ENCODE results near the gene LTF. TPM values are rescaled to one million over a fixed set of nuclear protein-coding genes. Genes with fewer than 3 reads are reported as not detected.
A peak's percentile ranks its signal among the peaks of the same experiment; 100 is the strongest.
"Not testable (repeated sequence)": the region's sequence is repeated elsewhere in the genome, so short reads cannot be mapped to it uniquely, and the experiment has no call there.

LTF gene
- total and polyA plus RNA-seq, 9 of the 15 experiments (the other 6 are each of a cell fraction or from before 2014, with no cell fraction given): 0.07 TPM; not detected in 8

- peak; percentile 45; the same call in 1 of the 2 replicates for TF ChIP-seq DPF2 (IDR thresholded peaks at IDR 0.05)
- peak; percentile 90 for TF ChIP-seq CBFA2T2 (conservative IDR thresholded peaks at IDR 0.05)
- peak; percentile 86 for TF ChIP-seq ZNF311 (CRISPR knock-in tag; IDR thresholded peaks at IDR 0.05)
- TF ChIP-seq NCOR1 (IDR thresholded peaks at IDR 0.05): peak; percentile 85
- TF ChIP-seq ZNF766 (CRISPR knock-in tag; conservative IDR thresholded peaks at IDR 0.05): peak; percentile 76
- TF ChIP-seq TAL1 (IDR thresholded peaks at IDR 0.05): peak; percentile 89
- TF ChIP-seq ZNF76 (CRISPR knock-in tag; IDR thresholded peaks at IDR 0.05; ENCODE audit: borderline replicate concordance): peak; percentile 81
- 0 out of 2 replicates have a peak, but pooled peaks have one; percentile 32 for TF ChIP-seq STAT5A (IDR thresholded peaks at IDR 0.05; ENCODE audit: borderline replicate concordance, low read length)
- peak; percentile 93 for TF ChIP-seq KLF16 (IDR thresholded peaks at IDR 0.05)
- TF ChIP-seq TEAD1 (CRISPR knock-in tag; IDR thresholded peaks at IDR 0.05): peak in 1 of 2 experiments; percentile 89; a peak in 2 of 4 replicates
- TF ChIP-seq ESRRA (IDR thresholded peaks at IDR 0.05; ENCODE audit: borderline replicate concordance, low read depth): peak; percentile 19; the same call in 1 of the 2 replicates
- TF ChIP-seq ZNF740 (CRISPR knock-in tag; IDR thresholded peaks at IDR 0.05): 0 out of 2 replicates have a peak, but pooled peaks have one; percentile 31
- TF ChIP-seq ZNF740 (tag; IDR thresholded peaks at IDR 0.05); ATF1 (CRISPR knock-in tag; IDR thresholded peaks at IDR 0.05): not testable (repeated sequence)
- peak; percentile 24; the same call in 1 of the 2 replicates for TF ChIP-seq ATF1 (tag; IDR thresholded peaks at IDR 0.05)
- TF ChIP-seq ZNF239 (CRISPR knock-in tag; IDR thresholded peaks at IDR 0.05): peak; percentile 51; the same call in 1 of the 2 replicates
- TF ChIP-seq TCF3 (CRISPR knock-in tag; IDR thresholded peaks at IDR 0.05): peak; percentile 82
- 0 out of 4 replicates have a peak, but pooled peaks of 1 of the 2 experiments have one; percentile 49 for TF ChIP-seq ZMIZ1 (IDR thresholded peaks at IDR 0.05; ENCODE audit: low read depth in 2 of 2, low read length in 2 of 2)
- 0 out of 4 replicates have a peak, but pooled peaks of 1 of the 2 experiments have one; percentile 16 for TF ChIP-seq FOXA3 (CRISPR knock-in tag; conservative IDR thresholded peaks at IDR 0.05 in 1 of 2, IDR thresholded peaks at IDR 0.05 in 1 of 2)
- TF ChIP-seq SOX6 (IDR thresholded peaks at IDR 0.05): peak; percentile 67
- TF ChIP-seq ZBTB17 (CRISPR knock-in tag; IDR thresholded peaks at IDR 0.05): peak; percentile 76; the same call in 1 of the 2 replicates
- TF ChIP-seq ZBTB11 (CRISPR knock-in tag; IDR thresholded peaks at IDR 0.05): peak in 1 of 3 experiments; percentile 53; a peak in 1 of 6 replicates
- TF ChIP-seq TRIM24 (IDR thresholded peaks at IDR 0.05): peak; percentile 88 to 91
These were observed 31.6 kb downstream of the LTF start (continued) for GRCh38 chr3:46433118-46433517.

Data from K562 (cell line).